Endothelial cell of umbilical vein (primary cell): ENCODE results near the gene TMEM213. TPM values are rescaled to one million over a fixed set of nuclear protein-coding genes. Genes with fewer than 3 reads are reported as not detected.

Source experiments
- BruUV-seq: library from RNA; stranded (reverse); fragments of 400-500 nt; replicated peaks from 2 replicates; lab custom pipeline; 2021; lab: Mats Ljungman, UMichigan
- CTCF ChIA-PET: fragments of 300-600, 350-600 bp; sonication (Branson Sonifier 250); formaldehyde crosslinking; loops from one replicate; lab custom pipeline; 2021; ENCODE audit warnings: antibody characterized with exemption, inconsistent platforms; lab: Charles Lee
- POLR2A ChIA-PET: fragments of 300-600, 350-600 bp; sonication (Branson Sonifier 250); formaldehyde crosslinking; loops from one replicate; lab custom pipeline; 2021; ENCODE audit warnings: antibody characterized with exemption, inconsistent platforms; lab: Charles Lee
- DNase-seq: peaks from one replicate; pipeline ENCODE4 v3.0.0-alpha.2; 2011; ENCODE audit warnings: low read depth, low spot score
- FAIRE-seq: peaks from 2 replicates; lab custom pipeline; 2011; peaks lifted over from hg19 to GRCh38; lab: Jason Lieb, UNC
- H2AFZ ChIP-seq: 2 replicates; pipeline ENCODE4 v1.6.0; 2012; ENCODE audit warnings: low read depth, low read length, control low read depth, inconsistent platforms
- H3K27ac ChIP-seq: 2 replicates; pipeline ENCODE4 v1.5.1; 2011; ENCODE audit warnings: low read depth, mild to moderate bottlenecking, control low read depth, low read length, moderate library complexity; ENCODE audit not compliant: insufficient read depth
- H3K27me3 ChIP-seq, 2 experiments: 2 replicates each; pipeline versions ENCODE4 v1.6.0 to v1.6.1; 2011; ENCODE audit warnings: low read length in 2 of 2, mixed read lengths in 1 of 2; ENCODE audit not compliant: control insufficient read depth in 2 of 2, insufficient read depth in 2 of 2
- H3K36me3 ChIP-seq, 2 experiments: 2 replicates in 1 of 2; 3 replicates in 1 of 2; pipeline ENCODE4 v1.5.1; 2011; ENCODE audit warnings: low read length in 2 of 2, mild to moderate bottlenecking in 1 of 2, moderate library complexity in 1 of 2; ENCODE audit not compliant: control insufficient read depth in 2 of 2, insufficient read depth in 2 of 2; ENCODE audit errors: extremely low read depth in 1 of 2
- H3K4me1 ChIP-seq: 3 replicates; pipeline ENCODE4 v1.5.1; 2011; ENCODE audit warnings: mild to moderate bottlenecking, low read length; ENCODE audit not compliant: control insufficient read depth, insufficient read depth; ENCODE audit errors: extremely low read depth
- H3K4me2 ChIP-seq: 2 replicates; pipeline ENCODE4 v1.6.1; 2011; ENCODE audit warnings: low read length, control low read depth, mixed read lengths; ENCODE audit not compliant: insufficient read depth
- H3K4me3 ChIP-seq, 3 experiments: fragments of 200-600 bp in 1 of 3; sonication (generic), shearing (Covaris generic) in 1 of 3; replicated peaks in 1 of 3; 2 replicates each; pipeline ENCODE4 v1.5.1; 2011 to 2016; ENCODE audit warnings: control low read depth in 3 of 3, low read length in 3 of 3, mild to moderate bottlenecking in 2 of 3, inconsistent platforms in 1 of 3, low read depth in 1 of 3, moderate library complexity in 1 of 3; ENCODE audit not compliant: insufficient read depth in 1 of 3
- H3K79me2 ChIP-seq: 2 replicates; pipeline ENCODE4 v1.6.0; 2012; ENCODE audit warnings: low read length, inconsistent platforms; ENCODE audit not compliant: control insufficient read depth, insufficient read depth
- H3K9ac ChIP-seq: replicated peaks from 2 replicates; pipeline ENCODE3; 2011; ENCODE audit warnings: low read length, control low read depth; ENCODE audit not compliant: insufficient read depth; ENCODE audit errors: extremely low read depth
- H3K9me1 ChIP-seq: replicated peaks from 3 replicates; pipeline ENCODE4 v1.6.0; 2011; ENCODE audit warnings: mild to moderate bottlenecking, low read length; ENCODE audit not compliant: control insufficient read depth, insufficient read depth; ENCODE audit errors: extremely low read depth
- H3K9me3 ChIP-seq: replicated peaks from 2 replicates; pipeline ENCODE4 v1.5.1; 2012; ENCODE audit warnings: low read length, inconsistent platforms; ENCODE audit not compliant: control insufficient read depth, insufficient read depth
- H4K20me1 ChIP-seq: replicated peaks from 2 replicates; pipeline ENCODE3; 2011; ENCODE audit warnings: mild to moderate bottlenecking, low read length; ENCODE audit not compliant: control insufficient read depth, insufficient read depth; ENCODE audit errors: extremely low read depth
- CTCF ChIP-seq, 2 donors: IDR thresholded peaks; 1 replicate in 1 of 2; 2 replicates in 1 of 2; pipeline ENCODE4 v1.5.1; 2011; ENCODE audit warnings: low read length in 2 of 2, mild to moderate bottlenecking in 2 of 2, moderate library complexity in 2 of 2, control low read depth in 1 of 2, inconsistent platforms in 1 of 2, low read depth in 1 of 2; ENCODE audit not compliant: insufficient read depth in 1 of 2; ENCODE audit errors: extremely low read depth in 1 of 2
- EZH2 ChIP-seq: IDR thresholded peaks from 2 replicates; pipeline ENCODE4 v1.6.1; 2012; ENCODE audit warnings: borderline replicate concordance, low read depth, mild to moderate bottlenecking, moderate library complexity, low read length, inconsistent platforms; ENCODE audit not compliant: severe bottlenecking
- FOS ChIP-seq: IDR thresholded peaks from 2 replicates; pipeline ENCODE4 v1.6.1; 2011; ENCODE audit warnings: mild to moderate bottlenecking, low read length, moderate library complexity, borderline replicate concordance; ENCODE audit not compliant: insufficient read depth
- GATA2 ChIP-seq: IDR thresholded peaks from 2 replicates; pipeline ENCODE4 v1.7.0; 2011; ENCODE audit warnings: low read depth, mild to moderate bottlenecking, moderate library complexity, mixed read lengths, low read length; ENCODE audit not compliant: insufficient read length, insufficient read depth
- JUN ChIP-seq: IDR thresholded peaks from 2 replicates; pipeline ENCODE4 v1.6.1; 2011; ENCODE audit warnings: borderline replicate concordance, low read depth; ENCODE audit not compliant: insufficient read length, insufficient read depth
- MAX ChIP-seq: IDR thresholded peaks from 2 replicates; pipeline ENCODE4 v1.6.1; 2011; ENCODE audit not compliant: insufficient read depth, insufficient read length
- MYC ChIP-seq: IDR thresholded peaks from one replicate; pipeline ENCODE4 v1.6.1; 2011; ENCODE audit warnings: mild to moderate bottlenecking, low read depth, low read length
- POLR2A ChIP-seq: IDR thresholded peaks from 2 replicates; pipeline ENCODE4 v1.6.1; 2012; ENCODE audit warnings: low read depth, mild to moderate bottlenecking, control low read depth, low read length
- POLR2AphosphoS5 ChIP-seq: IDR thresholded peaks from 2 replicates; pipeline ENCODE4 v1.6.1; 2012; ENCODE audit warnings: low read depth, mild to moderate bottlenecking, control low read depth, low read length, moderate library complexity; ENCODE audit not compliant: insufficient read depth
- dilution Hi-C: fragments of 300-500 bp; cut with MboI; formaldehyde crosslinking; loops from one replicate; pipeline ENCODE4 v1.15.0; 2019; ENCODE audit warnings: low sequenced_read_pairs; ENCODE audit not compliant: extremely low pct_ligation_motif_present
- intact Hi-C: fragments of 100-400 bp; cut with micrococcal nuclease; formaldehyde crosslinking; loops from one replicate; pipeline ENCODE4 v1.10.0; 2022
- polyA plus RNA-seq, 4 experiments: library from polyadenylated mRNA; depleted of rRNA in 3 of 4; stranded (reverse) in 3 of 4; unstranded in 1 of 4; fragments of >200 nt; gene quantifications; 2 replicates each; pipeline versions ENCODE4 v1.2.1 to v1.2.3, GENCODE V29; 2011 to 2012; ENCODE audit warnings: missing spikeins in 1 of 4
- total RNA-seq: library from RNA; stranded (reverse); gene quantifications from 2 replicates; pipeline ENCODE4 v1.2.3, GENCODE V29; 2021

The TMEM213 gene
- total and polyA plus RNA-seq, 2 donors (not counting 3 experiments of a cell fraction or from before 2014, with no cell fraction given) = not detected

GRCh38 chr7:138814816-138815332 is 17.1 kb downstream of the TMEM213 start:
- H3K9ac ChIP-seq = no peak overlapping the region
- no peaks in the 10 kb centered on the region for H3K36me3 ChIP-seq
- H3K9me3 ChIP-seq = no peaks in the 10 kb centered on the region
- no peak overlapping the region for H3K27ac ChIP-seq
- no peak overlapping the region for H2AFZ ChIP-seq
- POLR2A ChIA-PET = no interaction called here
- TF ChIP-seq MAX (no peak), CTCF (IDR thresholded peaks at IDR 0.05; ENCODE audit: extremely low read depth in 1 of 2, insufficient read depth in 1 of 2, low read depth in 1 of 2, low read length in 2 of 2) (no peak)
- intact Hi-C loops (no loop called here), dilution Hi-C loops (no loop called here)
- no peak overlapping the region for H3K4me2 ChIP-seq
- no TSS peak for BruUV-seq
- H3K27me3 ChIP-seq = no peaks in the 10 kb centered on the region
- H3K79me2 ChIP-seq = no peaks in the 10 kb centered on the region
- H3K4me3 ChIP-seq = no peak overlapping the region
- FAIRE-seq (no peak), DNase-seq (no peak)
- no peaks in the 10 kb centered on the region for H3K9me1 ChIP-seq
- CTCF ChIA-PET = interaction anchor here (0.6 kb wide), 1 partner anchor 632 kb away, joined by 3 read pairs; no protein-coding TSS in a partner anchor
- no peaks in the 10 kb centered on the region for H4K20me1 ChIP-seq
- H3K4me1 ChIP-seq = no peaks in the 10 kb centered on the region

- no peak for FAIRE-seq
- intact Hi-C loops = no loop called here
- Histone ChIP-seq H3K4me3 (no peak overlapping the region), H3K9me1 (no peaks in the 10 kb centered on the region), H4K20me1 (no peaks in the 10 kb centered on the region), H3K4me1 (no peaks in the 10 kb centered on the region), H3K9ac (no peak overlapping the region), H3K9me3 (no peaks in the 10 kb centered on the region), H2AFZ (no peak overlapping the region), H3K27me3 (no peaks in the 10 kb centered on the region), H3K36me3 (no peaks in the 10 kb centered on the region), H3K27ac (no peak overlapping the region), H3K4me2 (no peak overlapping the region), H3K79me2 (no peaks in the 10 kb centered on the region)
- CTCF ChIA-PET = no interaction called here
- no TSS peak for BruUV-seq
- TF ChIP-seq MYC (no peak), MAX (no peak), POLR2A (no peak), EZH2 (no peak), JUN (no peak), GATA2 (no peak), POLR2AphosphoS5 (no peak), CTCF (IDR thresholded peaks at IDR 0.05; ENCODE audit: extremely low read depth in 1 of 2, insufficient read depth in 1 of 2, low read depth in 1 of 2, low read length in 2 of 2) (no peak), FOS (no peak)
- dilution Hi-C loops = no loop called here
- DNase-seq = no peak
- POLR2A ChIA-PET = no interaction called here
Observed at GRCh38 chr7:138816650-138817049, 18.9 kb downstream of the TMEM213 start.
